Astrocyte (in vitro differentiated cells and primary cell): ENCODE data around the gene IL4R.

ENCODE experiments used
- CTCF ChIP-seq: IDR thresholded peaks from 2 replicates; pipeline ENCODE4 v1.5.1; 2011; ENCODE audit warnings: low read depth, mild to moderate bottlenecking, inconsistent platforms, low read length, moderate library complexity; ENCODE audit not compliant: insufficient read depth
- EZH2 ChIP-seq: IDR thresholded peaks from 2 replicates; pipeline ENCODE4 v1.6.1; 2012; ENCODE audit warnings: mild to moderate bottlenecking, low read length, inconsistent platforms; ENCODE audit not compliant: insufficient read depth

GRCh38 chr16:27355610-27356009 lies 41.8 kb downstream of the IL4R start:
- peak; percentile 7 for TF ChIP-seq CTCF
- no peak for TF ChIP-seq EZH2
